HFF-Myc (cell line): ENCODE measurements around the gene RNF144B.
A peak's percentile ranks its signal among the peaks of the same experiment; 100 is the strongest.
"Not testable (repeated sequence)": the region's sequence is repeated elsewhere in the genome, so short reads cannot be mapped to it uniquely, and the experiment has no call there.

Source experiments
- DNase-seq: peaks from one replicate; pipeline ENCODE4 v3.0.0-alpha.2; 2011; ENCODE audit warnings: low read depth; ENCODE audit errors: extremely low read depth
- H3K4me3 ChIP-seq: replicated peaks from 2 replicates; pipeline ENCODE4 v1.5.1; 2011; ENCODE audit warnings: low read depth, mild to moderate bottlenecking, control low read depth, low read length
- TF ChIP-seq, protein P1 (sequence below): IDR thresholded peaks from 2 replicates; pipeline ENCODE4 v1.5.1; 2012; ENCODE audit warnings: mild to moderate bottlenecking, low read depth, low read length, control low read depth; ENCODE audit errors: missing control alignments

Gene RNF144B

DNA sequence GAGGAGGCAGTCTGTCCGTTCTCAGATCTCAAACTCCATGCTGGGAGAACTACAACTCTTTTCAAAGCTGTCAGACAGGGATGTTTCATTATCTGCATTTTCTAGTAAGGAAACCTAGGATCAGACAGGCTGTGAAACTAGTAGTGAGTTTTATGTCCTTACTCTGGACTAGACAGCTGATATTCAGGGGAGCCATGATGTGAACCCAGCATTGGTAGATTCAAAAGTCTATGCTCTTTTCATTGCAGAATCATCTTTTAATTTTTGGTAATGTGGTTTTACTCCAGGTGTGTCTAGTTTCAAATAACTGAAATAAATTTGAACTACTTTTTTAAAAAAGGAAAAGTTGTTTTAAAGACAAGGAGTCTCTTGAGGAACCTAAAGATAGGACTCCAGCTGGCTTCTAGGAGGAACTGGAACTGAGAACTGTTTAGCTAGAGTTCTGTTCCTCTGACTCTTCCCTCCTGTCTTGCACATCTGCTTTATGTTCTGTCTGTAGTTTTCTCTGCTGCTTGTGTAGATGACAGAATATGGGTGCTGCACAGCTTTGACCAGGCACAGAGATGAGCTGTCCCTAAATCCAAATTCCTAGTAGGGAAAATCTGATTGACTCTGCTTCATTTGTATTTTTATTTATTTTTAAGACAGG lies 27.8 kb upstream of the RNF144B start:
- H3K4me3 ChIP-seq = no peak overlapping the region
- no peak for DNase-seq
- TF ChIP-seq, protein P1, sequence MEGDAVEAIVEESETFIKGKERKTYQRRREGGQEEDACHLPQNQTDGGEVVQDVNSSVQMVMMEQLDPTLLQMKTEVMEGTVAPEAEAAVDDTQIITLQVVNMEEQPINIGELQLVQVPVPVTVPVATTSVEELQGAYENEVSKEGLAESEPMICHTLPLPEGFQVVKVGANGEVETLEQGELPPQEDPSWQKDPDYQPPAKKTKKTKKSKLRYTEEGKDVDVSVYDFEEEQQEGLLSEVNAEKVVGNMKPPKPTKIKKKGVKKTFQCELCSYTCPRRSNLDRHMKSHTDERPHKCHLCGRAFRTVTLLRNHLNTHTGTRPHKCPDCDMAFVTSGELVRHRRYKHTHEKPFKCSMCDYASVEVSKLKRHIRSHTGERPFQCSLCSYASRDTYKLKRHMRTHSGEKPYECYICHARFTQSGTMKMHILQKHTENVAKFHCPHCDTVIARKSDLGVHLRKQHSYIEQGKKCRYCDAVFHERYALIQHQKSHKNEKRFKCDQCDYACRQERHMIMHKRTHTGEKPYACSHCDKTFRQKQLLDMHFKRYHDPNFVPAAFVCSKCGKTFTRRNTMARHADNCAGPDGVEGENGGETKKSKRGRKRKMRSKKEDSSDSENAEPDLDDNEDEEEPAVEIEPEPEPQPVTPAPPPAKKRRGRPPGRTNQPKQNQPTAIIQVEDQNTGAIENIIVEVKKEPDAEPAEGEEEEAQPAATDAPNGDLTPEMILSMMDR = no peak

DNA sequence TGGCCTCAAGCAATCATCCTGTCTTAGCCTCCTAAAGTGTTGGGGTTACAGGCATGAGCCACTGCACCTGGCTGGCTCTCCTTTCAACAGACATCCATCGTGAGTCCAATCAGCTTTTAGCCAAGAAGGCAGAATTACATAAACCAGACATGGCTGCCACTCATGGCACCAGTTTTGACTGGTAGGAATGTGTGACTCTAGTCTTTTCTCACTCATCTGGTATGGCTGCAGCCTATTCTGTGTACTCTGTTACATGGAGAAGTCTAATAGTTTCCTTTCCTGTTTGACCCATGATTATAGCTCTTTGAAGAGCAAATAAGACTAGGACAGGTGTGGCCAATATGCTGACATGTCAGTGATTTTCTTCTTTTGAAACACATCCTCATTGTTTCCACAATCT lies 27.0 kb upstream of the RNF144B start:
- TF ChIP-seq, protein P1 = no peak
- no peak for DNase-seq
- no peak overlapping the region for H3K4me3 ChIP-seq

DNA sequence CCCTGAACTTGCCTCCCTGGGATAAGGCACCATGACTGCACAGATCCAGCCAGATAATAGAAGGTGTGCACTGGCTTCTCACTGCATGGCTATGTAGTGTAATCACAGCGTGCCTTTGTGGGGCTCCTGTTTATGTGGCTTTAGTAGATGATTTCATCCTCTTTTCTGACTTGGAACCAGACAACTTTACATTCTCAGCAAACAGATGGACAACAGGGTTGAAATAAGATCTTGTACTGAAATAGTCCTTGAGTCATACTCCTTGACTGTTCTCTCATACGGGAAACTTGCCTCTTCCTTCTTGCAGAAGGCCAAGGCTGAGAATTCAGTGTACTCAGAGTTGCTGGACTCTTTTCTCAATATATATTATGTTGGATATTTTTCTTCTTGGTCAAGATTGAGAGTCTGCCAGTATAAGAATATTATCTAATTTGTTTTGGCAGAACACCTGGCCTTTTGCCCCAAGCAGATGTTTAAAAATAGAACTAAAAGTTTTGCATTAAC lies 25.0 kb upstream of the RNF144B start:
- peak; percentile 44 for DNase-seq
- TF ChIP-seq, protein P1 = no peak
- H3K4me3 ChIP-seq = no peak overlapping the region

DNA sequence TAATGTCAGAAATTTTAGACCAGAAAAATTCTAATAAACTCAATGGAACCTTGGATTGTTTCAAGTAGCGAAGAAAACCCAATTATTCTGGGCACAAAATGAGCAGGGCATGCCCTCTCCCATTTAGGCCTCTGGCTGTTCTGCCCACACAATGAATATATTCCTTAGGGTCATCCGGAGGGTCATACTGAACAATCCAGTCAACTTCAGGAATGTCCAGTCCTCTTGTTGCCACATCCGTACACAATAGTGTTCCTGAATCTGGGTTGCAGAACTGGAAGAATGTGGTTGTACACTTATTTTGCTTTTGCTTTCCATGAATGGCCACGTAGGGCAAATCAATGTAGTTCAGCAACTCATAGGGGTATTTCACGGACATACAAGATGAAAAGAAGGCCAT lies 23.4 kb upstream of the RNF144B start:
- no peak overlapping the region for H3K4me3 ChIP-seq
- DNase-seq = no peak
- TF ChIP-seq, protein P1 = no peak

DNA sequence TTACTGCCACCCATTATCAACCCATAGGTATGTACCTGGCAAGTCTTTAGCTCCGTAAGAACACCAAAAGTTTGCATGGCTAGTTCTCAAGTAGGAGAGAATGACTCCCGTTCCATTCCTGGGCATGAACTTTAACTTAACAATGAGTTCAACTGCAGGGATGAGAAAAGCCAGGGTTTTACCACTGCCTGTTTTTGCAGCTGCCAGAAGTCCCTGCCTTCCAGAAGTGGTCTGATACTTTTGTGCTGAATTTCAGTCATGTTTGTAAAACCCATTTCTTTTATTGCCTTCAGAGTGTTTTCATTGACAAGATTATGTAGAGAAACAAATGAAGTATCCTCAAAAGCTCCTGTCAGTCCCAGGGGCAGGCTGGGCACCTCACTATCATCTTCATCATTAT lies 22.6 kb upstream of the RNF144B start:
- not testable (repeated sequence) for H3K4me3 ChIP-seq, DNase-seq

DNA sequence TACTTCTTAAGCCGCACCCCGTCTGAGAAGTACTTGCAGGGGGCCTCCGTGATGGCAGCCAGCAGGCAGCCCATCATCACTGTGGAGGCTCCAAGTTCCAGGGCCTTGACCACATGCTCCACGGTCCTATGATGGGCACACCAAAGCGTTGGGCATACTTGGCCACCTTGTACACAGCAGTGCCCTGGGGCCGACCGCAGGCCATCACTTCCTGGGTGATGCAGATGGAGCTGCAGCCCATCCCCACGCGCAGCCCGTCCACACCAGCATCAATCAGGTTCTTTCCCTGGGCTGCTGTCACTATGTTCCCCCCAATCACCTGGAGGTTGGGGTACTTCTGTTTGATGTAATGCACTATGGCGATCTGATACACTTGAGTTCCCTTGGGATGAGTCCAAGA lies 19.8 kb upstream of the RNF144B start:
- no peak overlapping the region for H3K4me3 ChIP-seq
- TF ChIP-seq, protein P1 = no peak
- no peak for DNase-seq

DNA sequence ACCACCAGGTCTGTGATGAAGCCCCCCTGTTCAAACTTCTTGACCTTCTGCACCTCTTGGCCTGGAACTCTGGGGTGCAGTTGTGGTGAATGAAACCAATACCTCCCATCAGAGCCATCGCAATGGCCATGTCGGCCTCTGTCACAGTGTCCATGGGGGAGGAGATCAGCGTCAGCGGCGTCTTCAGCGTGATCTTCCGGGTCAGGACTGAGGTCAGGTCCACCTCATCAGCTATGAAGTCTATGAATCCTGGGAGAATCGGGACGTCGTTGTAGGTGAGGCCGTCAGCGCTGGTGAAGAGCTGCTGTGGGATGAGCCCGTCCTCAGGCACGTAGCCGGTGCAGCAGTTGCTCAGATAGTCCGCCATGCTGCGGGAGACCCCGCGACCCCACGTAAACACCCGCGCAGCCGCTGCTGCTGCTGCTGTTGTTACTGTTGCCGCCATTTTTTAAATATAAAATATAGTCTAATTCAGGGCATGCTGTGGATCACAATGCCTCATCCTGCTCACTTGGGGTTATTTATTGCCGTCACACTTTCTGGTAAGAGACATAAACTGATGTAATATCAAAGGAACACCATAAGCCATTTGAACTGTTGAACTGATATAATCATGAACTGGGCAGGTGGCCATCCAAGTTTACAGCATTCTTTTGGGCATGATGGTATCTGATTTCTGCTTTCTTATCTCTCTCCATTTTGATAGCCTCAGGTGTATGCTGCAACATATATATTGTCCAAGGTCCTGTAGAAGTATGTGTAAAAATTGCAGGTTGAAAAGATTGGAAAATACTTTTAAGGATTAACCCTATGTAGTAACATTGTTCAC lies 18.7 kb upstream of the RNF144B start:
- TF ChIP-seq, protein P1 = no peak
- DNase-seq = no peak
- H3K4me3 ChIP-seq = no peak overlapping the region
